Measurements from ENCODE around the gene EPS8L3. TPM values are rescaled to one million over a fixed set of nuclear protein-coding genes. Genes with fewer than 3 reads are reported as not detected.

EPS8L3 gene
- polyA plus RNA-seq, 1 donor (not counting 4 experiments of a cell fraction or from before 2014, with no cell fraction given) = not detected

DNA sequence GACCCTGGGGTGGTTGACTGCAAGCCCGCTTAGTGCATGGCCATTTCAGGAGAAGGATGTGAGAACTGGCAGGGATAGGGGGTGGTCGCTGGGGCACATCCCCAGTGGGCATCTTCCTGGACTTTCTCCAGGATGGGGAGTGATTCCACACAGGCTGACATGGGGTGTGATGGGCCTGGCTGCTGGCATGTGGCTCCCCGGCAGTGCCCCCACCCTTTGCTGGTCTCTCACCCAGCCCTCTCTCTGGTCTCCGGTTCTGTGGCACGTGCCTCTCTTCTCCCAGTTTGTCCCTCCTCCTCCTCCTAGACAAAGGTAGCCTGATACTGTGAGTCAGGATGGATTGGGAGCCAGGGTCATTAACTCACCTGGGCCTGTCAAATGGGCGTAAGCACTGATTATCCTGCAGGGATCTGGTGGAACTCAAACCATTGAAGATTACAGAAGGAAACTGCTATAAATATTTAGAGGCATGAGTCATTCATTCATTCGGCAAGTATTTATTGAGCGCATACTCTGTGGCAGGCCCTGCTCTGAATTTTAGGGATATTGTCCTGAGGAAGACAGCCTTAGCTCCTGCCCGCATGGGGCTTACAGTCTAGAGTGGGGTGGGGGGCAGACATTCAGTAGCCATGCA is 23.6 kb upstream of the EPS8L3 start:
- peak; percentile 62 for DNase-seq (ENCODE audit: low read depth, low spot score)
- no peaks in the 10 kb centered on the region for H3K9me1 ChIP-seq (ENCODE audit: control insufficient read depth, extremely low read depth, insufficient read depth, low read length)
- H2AFZ ChIP-seq (ENCODE audit: control insufficient read depth, low read length) = no peak overlapping the region
- H3K4me3 ChIP-seq (ENCODE audit: control insufficient read depth in 2 of 3, extremely low read depth in 1 of 3, insufficient read depth in 2 of 3, low read depth in 1 of 3, low read length in 3 of 3) = no peak overlapping the region
- H3K4me1 ChIP-seq (ENCODE audit: control insufficient read depth, extremely low read depth, insufficient read depth, low read length) = peaks cover 32% of the 10 kb centered on the region
- no peaks in the 10 kb centered on the region for H3K9me3 ChIP-seq (ENCODE audit: control insufficient read depth, low read depth, low read length)
- no peaks in the 10 kb centered on the region for H4K20me1 ChIP-seq (ENCODE audit: control insufficient read depth, extremely low read depth, insufficient read depth, low read length)
- H3K9ac ChIP-seq (ENCODE audit: control insufficient read depth, extremely low read depth, insufficient read depth, low read length) = peak overlapping the region; percentile 16
- no peaks in the 10 kb centered on the region for H3K27me3 ChIP-seq (ENCODE audit: control insufficient read depth, extremely low read depth, insufficient read depth, low read length)
- no peak overlapping the region for H3K4me2 ChIP-seq (ENCODE audit: control insufficient read depth, extremely low read depth, insufficient read depth, low read depth, low read length)
- H3K27ac ChIP-seq (ENCODE audit: control insufficient read depth, insufficient read depth, low read length) = peak overlapping the region; percentile 0
- TF ChIP-seq CTCF (optimal IDR thresholded peaks at IDR 0.05 in 1 of 3, IDR thresholded peaks at IDR 0.05 in 1 of 3, conservative IDR thresholded peaks at IDR 0.05 in 1 of 3; ENCODE audit: extremely low read depth in 1 of 3, insufficient read depth in 2 of 3, low read length in 3 of 3) (no peak), EZH2 (IDR thresholded peaks at IDR 0.05; ENCODE audit: low read length) (no peak)
- dilution Hi-C loops (cut with MboI; ENCODE audit: extremely low pct_ligation_motif_present, low sequenced_read_pairs) = no loop called here
- no peak for FAIRE-seq
- H3K79me2 ChIP-seq (ENCODE audit: control insufficient read depth, insufficient read depth, low read length) = no peaks in the 10 kb centered on the region
- no peaks in the 10 kb centered on the region for H3K36me3 ChIP-seq (ENCODE audit: control insufficient read depth in 2 of 2, extremely low read depth in 1 of 2, insufficient read depth in 2 of 2, low read length in 2 of 2)

DNA sequence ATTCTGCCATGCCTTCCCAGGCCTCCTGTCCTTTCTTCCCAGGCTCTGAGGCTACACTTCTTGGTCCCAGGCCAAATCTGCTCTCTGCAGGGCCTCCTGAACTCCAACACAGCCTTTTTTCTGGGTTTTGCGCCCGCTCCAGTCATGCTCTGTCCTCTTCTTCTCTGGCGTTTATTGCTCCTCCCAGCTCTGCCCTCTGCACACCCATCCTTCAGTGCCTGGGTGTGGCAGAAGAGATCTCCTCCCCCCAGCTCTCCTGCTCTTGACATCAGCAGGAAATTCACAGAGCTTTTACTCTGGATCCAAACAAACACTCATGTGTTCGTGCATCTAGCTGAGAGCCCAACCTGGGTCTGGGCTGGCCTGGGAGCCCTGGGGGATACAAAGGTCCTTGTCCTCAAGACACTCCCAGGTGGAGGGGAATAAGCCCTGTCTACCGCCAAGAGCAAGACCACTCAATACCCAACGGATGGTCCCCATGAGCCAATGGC is 22.9 kb upstream of the EPS8L3 start:
- no peaks in the 10 kb centered on the region for H3K27me3 ChIP-seq (ENCODE audit: control insufficient read depth, extremely low read depth, insufficient read depth, low read length)
- H3K79me2 ChIP-seq (ENCODE audit: control insufficient read depth, insufficient read depth, low read length) = no peaks in the 10 kb centered on the region
- DNase-seq (ENCODE audit: low read depth, low spot score) (no peak), FAIRE-seq (no peak)
- H3K9me3 ChIP-seq (ENCODE audit: control insufficient read depth, low read depth, low read length) = no peaks in the 10 kb centered on the region
- no peak overlapping the region for H3K9ac ChIP-seq (ENCODE audit: control insufficient read depth, extremely low read depth, insufficient read depth, low read length)
- H3K4me1 ChIP-seq (ENCODE audit: control insufficient read depth, extremely low read depth, insufficient read depth, low read length) = peaks cover 25% of the 10 kb centered on the region
- H3K9me1 ChIP-seq (ENCODE audit: control insufficient read depth, extremely low read depth, insufficient read depth, low read length) = no peaks in the 10 kb centered on the region
- no peaks in the 10 kb centered on the region for H4K20me1 ChIP-seq (ENCODE audit: control insufficient read depth, extremely low read depth, insufficient read depth, low read length)
- H2AFZ ChIP-seq (ENCODE audit: control insufficient read depth, low read length) = no peak overlapping the region
- no peak overlapping the region for H3K4me3 ChIP-seq (ENCODE audit: control insufficient read depth in 2 of 3, extremely low read depth in 1 of 3, insufficient read depth in 2 of 3, low read depth in 1 of 3, low read length in 3 of 3)
- no peaks in the 10 kb centered on the region for H3K36me3 ChIP-seq (ENCODE audit: control insufficient read depth in 2 of 2, extremely low read depth in 1 of 2, insufficient read depth in 2 of 2, low read length in 2 of 2)
- dilution Hi-C loops (cut with MboI; ENCODE audit: extremely low pct_ligation_motif_present, low sequenced_read_pairs) = no loop called here
- TF ChIP-seq EZH2 (IDR thresholded peaks at IDR 0.05; ENCODE audit: low read length) = no peak
- no peak for TF ChIP-seq CTCF (optimal IDR thresholded peaks at IDR 0.05 in 1 of 3, IDR thresholded peaks at IDR 0.05 in 1 of 3, conservative IDR thresholded peaks at IDR 0.05 in 1 of 3; ENCODE audit: extremely low read depth in 1 of 3, insufficient read depth in 2 of 3, low read length in 3 of 3)
- H3K27ac ChIP-seq (ENCODE audit: control insufficient read depth, insufficient read depth, low read length) = peak overlapping the region; percentile 0
- no peak overlapping the region for H3K4me2 ChIP-seq (ENCODE audit: control insufficient read depth, extremely low read depth, insufficient read depth, low read depth, low read length)

Measured in keratinocyte (primary cell).